Lung (tissue), 12 donors: Measurements from ENCODE around the gene ALK. TPM values are rescaled to one million over a fixed set of nuclear protein-coding genes. Genes with fewer than 3 reads are reported as not detected.

ENCODE experiments used
- ATAC-seq: fragments of 200-7000 bp; cut with Tn5 transposase; one replicate; pipeline ENCODE4 v1.9.1; 2020; ENCODE audit warnings: moderate number of reproducible peaks; ENCODE audit not compliant: insufficient read depth, low FRiP score
- DNase-seq, 3 donors: peaks; one replicate each; pipeline ENCODE4 v3.0.0-alpha.2; 2013 to 2017
- H3K27ac ChIP-seq, 2 donors: one replicate each; pipeline ENCODE4 v1.5.1; 2013; ENCODE audit warnings: mild to moderate bottlenecking in 2 of 2, moderate library complexity in 2 of 2, control low read depth in 1 of 2, inconsistent platforms in 1 of 2, low read depth in 1 of 2, low read length in 1 of 2
- H3K27me3 ChIP-seq, 3 donors: one replicate each; pipeline ENCODE4 v1.5.1; 2013; ENCODE audit warnings: low read length in 2 of 3; ENCODE audit not compliant: control insufficient read depth in 3 of 3, insufficient read depth in 3 of 3
- H3K36me3 ChIP-seq, 4 donors: one replicate each; pipeline ENCODE4 v1.5.1; 2013; ENCODE audit warnings: low read length in 4 of 4, mild to moderate bottlenecking in 1 of 4, moderate library complexity in 1 of 4; ENCODE audit not compliant: control insufficient read depth in 4 of 4, insufficient read depth in 4 of 4
- H3K4me1 ChIP-seq, 5 donors: one replicate each; pipeline ENCODE4 v1.5.1; 2013; ENCODE audit warnings: low read length in 5 of 5, mild to moderate bottlenecking in 2 of 5, moderate library complexity in 1 of 5; ENCODE audit not compliant: control insufficient read depth in 5 of 5, insufficient read depth in 5 of 5
- H3K4me3 ChIP-seq: one replicate; pipeline ENCODE4 v1.5.1; 2013; ENCODE audit warnings: mild to moderate bottlenecking, control low read depth, moderate library complexity
- H3K9ac ChIP-seq, 2 donors: one replicate each; pipeline ENCODE4 v1.5.1; 2013; ENCODE audit warnings: low read length in 2 of 2, control low read depth in 1 of 2; ENCODE audit not compliant: insufficient read depth in 1 of 2
- H3K9me3 ChIP-seq, 4 donors: one replicate each; pipeline ENCODE4 v1.5.1; 2013; ENCODE audit warnings: low read length in 3 of 4, mild to moderate bottlenecking in 1 of 4, moderate library complexity in 1 of 4; ENCODE audit not compliant: control insufficient read depth in 4 of 4, insufficient read depth in 3 of 4
- CTCF ChIP-seq: IDR thresholded peaks from 2 replicates; pipeline ENCODE4 v1.5.1; 2012; ENCODE audit warnings: mild to moderate bottlenecking; ENCODE audit errors: control extremely low read depth, extremely low read depth
- WGBS, 2 donors: extraction: QIAGEN DNeasy Blood & Tissue Kit; methylation state at CpG; one replicate each; pipeline ENCODE4 v1.1.7; 2013; 5-methylcytosine and 5-hydroxymethylcytosine counted together
- polyA plus RNA-seq, 2 donors: library from polyadenylated mRNA; stranded (reverse); fragments of 200-250 nt; gene quantifications; one replicate each; pipeline ENCODE4 v1.2.1, GENCODE V29; 2013
- total RNA-seq, 2 donors: library from RNA; depleted of rRNA in 1 of 2; stranded (reverse); fragments of >200 nt in 1 of 2; gene quantifications; one replicate each; pipeline ENCODE4 v1.2.1, GENCODE V29; 2014 to 2021
- donor health status: control.
- donor health status: control.
- donor health status: Bipolar disorder and iron deficiency.
- donor health status: healthy.
- donor health status: DM: yes; HTN: yes; CAD: no.

ALK gene
- total and polyA plus RNA-seq, 4 donors, result 0.09 to 0.25 (median 0.10) TPM; not detected in 1

DNA sequence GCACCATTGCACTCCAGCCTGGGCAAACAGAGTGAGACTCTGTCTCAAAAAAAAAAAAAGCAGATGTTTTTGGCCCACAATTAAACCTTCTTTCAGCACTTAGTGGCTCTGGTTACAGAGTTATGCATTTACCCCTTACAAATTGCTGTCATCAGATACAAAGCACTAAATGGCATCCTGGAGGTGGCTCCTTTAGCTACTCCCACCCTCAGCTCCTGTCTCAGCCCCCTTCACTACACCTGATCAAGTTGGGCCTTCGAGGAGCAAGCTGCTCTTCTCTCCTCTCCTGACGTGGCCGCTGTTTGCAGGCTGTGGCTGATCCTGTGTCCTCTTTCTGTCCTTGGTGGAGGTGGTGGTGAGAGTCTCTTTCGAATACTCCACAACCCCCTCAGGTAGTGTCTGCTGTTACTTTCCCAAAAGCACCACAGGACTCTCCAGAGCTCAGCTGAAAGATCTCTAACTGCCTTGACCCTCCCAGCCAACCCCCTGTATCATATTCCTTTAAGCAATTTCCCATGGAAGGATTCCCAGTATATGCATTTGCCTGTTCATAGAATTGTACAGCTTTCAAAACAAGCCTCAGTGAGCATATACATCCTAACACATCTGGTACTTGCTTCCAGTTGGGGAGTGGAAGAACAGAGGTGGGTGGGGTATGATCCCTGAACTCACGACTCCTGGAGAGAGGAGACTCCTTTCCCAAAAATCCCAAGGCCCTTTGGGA is 520.3 kb downstream of the ALK start:
- ATAC-seq (no peak), DNase-seq (no peak)
- Histone ChIP-seq H3K36me3 (no peaks in the 10 kb centered on the region), H3K4me3 (no peak overlapping the region), H3K9ac (no peak overlapping the region), H3K27me3 (no peaks in the 10 kb centered on the region), H3K4me1 (no peaks in the 10 kb centered on the region), H3K27ac (no peak overlapping the region), H3K9me3 (peaks cover 0 to 1% (median 0%) of the 10 kb centered on the region in 4 donors)
- WGBS, 2 donors, result 66 to 88% methylated on average over 4 to 5 of the region's 5 CpGs
- no peak for TF ChIP-seq CTCF

- 58 to 73% methylated on average over 8 of the region's 8 CpGs for WGBS, 2 donors
- no peaks in the 10 kb centered on the region for H3K36me3 ChIP-seq
- no peak for DNase-seq
- H3K27me3 ChIP-seq, result peaks cover 0 to 2% (median 2%) of the 10 kb centered on the region in 3 donors
- no peak for TF ChIP-seq CTCF
- no peak overlapping the region for H3K4me3 ChIP-seq
- ATAC-seq, result no peak
- no peaks in the 10 kb centered on the region for H3K4me1 ChIP-seq
- H3K27ac ChIP-seq, result no peak overlapping the region
- no peak overlapping the region for H3K9ac ChIP-seq
- H3K9me3 ChIP-seq, result peaks cover 0 to 1% (median 0%) of the 10 kb centered on the region in 4 donors
Measured at GRCh38 chr2:29398384-29399237, 522.8 kb downstream of the ALK start.

- Histone ChIP-seq H3K9me3 (peaks cover 0 to 1% (median 0%) of the 10 kb centered on the region in 4 donors), H3K4me3 (no peak overlapping the region), H3K36me3 (no peaks in the 10 kb centered on the region), H3K9ac (no peak overlapping the region), H3K27ac (no peak overlapping the region), H3K4me1 (no peaks in the 10 kb centered on the region), H3K27me3 (peaks cover 0 to 2% (median 2%) of the 10 kb centered on the region in 3 donors)
- peak in 1 of 3 donors; percentile 6 for DNase-seq
- no peak for TF ChIP-seq CTCF
- ATAC-seq, result no peak
- WGBS, 2 donors, result 68 to 85% methylated on average over 4 of the region's 4 CpGs
Measured at GRCh38 chr2:29397713-29398112, 523.7 kb downstream of the ALK start.
